ENCODE data around the gene UBN2. TPM values are rescaled to one million over a fixed set of nuclear protein-coding genes. Genes with fewer than 3 reads are reported as not detected.

The UBN2 gene
- total RNA-seq, 1 donor = 9.8 TPM

DNA sequence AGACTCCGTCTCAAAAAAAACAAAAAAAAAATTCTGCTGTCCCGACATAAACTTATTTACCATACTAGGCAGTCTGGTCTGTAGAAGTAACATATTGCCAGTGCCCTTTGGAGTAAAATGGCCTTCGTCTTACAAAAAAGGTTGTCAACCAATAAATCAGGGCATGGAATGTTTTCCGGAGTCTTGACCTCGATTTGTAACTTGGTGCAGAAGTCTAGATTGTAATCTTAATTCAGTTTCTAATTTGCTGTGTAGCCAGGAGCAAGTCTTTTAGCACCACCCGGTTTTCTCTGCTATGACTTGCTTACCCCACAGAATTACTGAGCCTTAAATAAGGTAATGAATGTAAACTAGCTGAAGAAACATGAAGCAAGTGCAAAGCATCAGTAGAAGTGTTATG, 23.2 kb downstream of the UBN2 start:
- H3K36me3 ChIP-seq (ENCODE audit: insufficient read depth, low read length) = peaks cover 30% of the 10 kb centered on the region
- H3K27ac ChIP-seq (ENCODE audit: low read depth, low read length) = no peak overlapping the region
- H3K79me2 ChIP-seq (ENCODE audit: insufficient read depth, low read length) = peaks cover 11% of the 10 kb centered on the region
- TF ChIP-seq, protein P1, sequence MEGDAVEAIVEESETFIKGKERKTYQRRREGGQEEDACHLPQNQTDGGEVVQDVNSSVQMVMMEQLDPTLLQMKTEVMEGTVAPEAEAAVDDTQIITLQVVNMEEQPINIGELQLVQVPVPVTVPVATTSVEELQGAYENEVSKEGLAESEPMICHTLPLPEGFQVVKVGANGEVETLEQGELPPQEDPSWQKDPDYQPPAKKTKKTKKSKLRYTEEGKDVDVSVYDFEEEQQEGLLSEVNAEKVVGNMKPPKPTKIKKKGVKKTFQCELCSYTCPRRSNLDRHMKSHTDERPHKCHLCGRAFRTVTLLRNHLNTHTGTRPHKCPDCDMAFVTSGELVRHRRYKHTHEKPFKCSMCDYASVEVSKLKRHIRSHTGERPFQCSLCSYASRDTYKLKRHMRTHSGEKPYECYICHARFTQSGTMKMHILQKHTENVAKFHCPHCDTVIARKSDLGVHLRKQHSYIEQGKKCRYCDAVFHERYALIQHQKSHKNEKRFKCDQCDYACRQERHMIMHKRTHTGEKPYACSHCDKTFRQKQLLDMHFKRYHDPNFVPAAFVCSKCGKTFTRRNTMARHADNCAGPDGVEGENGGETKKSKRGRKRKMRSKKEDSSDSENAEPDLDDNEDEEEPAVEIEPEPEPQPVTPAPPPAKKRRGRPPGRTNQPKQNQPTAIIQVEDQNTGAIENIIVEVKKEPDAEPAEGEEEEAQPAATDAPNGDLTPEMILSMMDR (IDR thresholded peaks at IDR 0.05; ENCODE audit: extremely low read depth, low read depth, low read length) = no peak
- no peaks in the 10 kb centered on the region for H4K20me1 ChIP-seq (ENCODE audit: insufficient read depth, low read length)
- H3K9me3 ChIP-seq (ENCODE audit: low read depth, low read length) = no peaks in the 10 kb centered on the region
- H3K27me3 ChIP-seq (ENCODE audit: insufficient read depth, low read length) = no peaks in the 10 kb centered on the region
- peaks cover 6% of the 10 kb centered on the region for H3K4me1 ChIP-seq (ENCODE audit: insufficient read depth, low read length)
- no peak for DNase-seq (ENCODE audit: insufficient read length, low spot score, missing footprints)
- no peak overlapping the region for H2AFZ ChIP-seq (ENCODE audit: low read length)
- H3K4me3 ChIP-seq (ENCODE audit: insufficient read depth, low read length) = no peak overlapping the region
- H3K4me2 ChIP-seq (ENCODE audit: insufficient read depth, low read length) = no peak overlapping the region

DNA sequence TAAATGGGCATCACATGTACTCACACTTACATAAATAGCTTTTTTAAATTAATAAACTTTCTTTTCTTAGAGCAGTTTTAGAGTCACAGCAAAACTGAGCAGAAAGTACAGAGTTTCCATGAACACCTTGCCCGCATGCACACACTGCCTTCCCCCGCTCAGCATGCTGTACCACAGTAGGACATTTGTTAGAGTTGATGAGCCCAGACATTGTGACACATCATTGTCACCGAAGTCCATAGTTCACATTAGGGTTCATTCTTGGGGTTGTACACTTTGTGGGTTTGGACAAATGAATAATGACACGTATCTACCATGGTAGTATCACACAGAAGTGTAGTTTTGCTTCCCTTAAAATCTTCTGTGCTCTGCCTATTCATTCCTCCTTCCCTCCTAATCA, 23.7 kb downstream of the UBN2 start:
- Histone ChIP-seq H3K27me3 (ENCODE audit: insufficient read depth, low read length) (no peaks in the 10 kb centered on the region), H3K27ac (ENCODE audit: low read depth, low read length) (no peak overlapping the region), H3K4me1 (ENCODE audit: insufficient read depth, low read length) (peaks cover 6% of the 10 kb centered on the region), H3K36me3 (ENCODE audit: insufficient read depth, low read length) (peaks cover 32% of the 10 kb centered on the region), H3K9me3 (ENCODE audit: low read depth, low read length) (no peaks in the 10 kb centered on the region), H4K20me1 (ENCODE audit: insufficient read depth, low read length) (no peaks in the 10 kb centered on the region), H3K4me2 (ENCODE audit: insufficient read depth, low read length) (no peak overlapping the region), H3K79me2 (ENCODE audit: insufficient read depth, low read length) (peaks cover 9% of the 10 kb centered on the region), H3K4me3 (ENCODE audit: insufficient read depth, low read length) (no peak overlapping the region), H2AFZ (ENCODE audit: low read length) (no peak overlapping the region)
- no peak for DNase-seq (ENCODE audit: insufficient read length, low spot score, missing footprints)
- TF ChIP-seq, protein P1 (IDR thresholded peaks at IDR 0.05; ENCODE audit: extremely low read depth, low read depth, low read length) = no peak

DNA sequence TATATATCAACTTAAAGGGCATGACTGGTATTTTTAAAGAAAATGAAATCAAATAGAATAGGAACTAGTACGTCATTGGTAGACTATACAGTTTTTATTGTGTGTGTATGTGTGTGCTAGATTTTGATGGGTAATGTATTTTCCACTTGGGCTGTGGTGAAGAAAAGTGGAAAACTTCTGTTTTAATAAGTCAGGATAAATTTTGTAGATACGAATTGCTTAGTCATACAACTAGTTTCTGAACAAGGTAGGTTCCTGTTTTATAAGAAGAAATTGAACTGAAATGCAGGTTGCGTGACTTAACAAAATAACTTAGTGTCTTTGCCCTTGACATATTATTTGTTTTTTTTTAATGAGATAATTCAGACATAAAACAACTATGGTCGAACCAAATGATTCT, 24.3 kb downstream of the UBN2 start:
- Histone ChIP-seq H3K4me3 (ENCODE audit: insufficient read depth, low read length) (no peak overlapping the region), H2AFZ (ENCODE audit: low read length) (no peak overlapping the region), H3K4me2 (ENCODE audit: insufficient read depth, low read length) (no peak overlapping the region), H3K9me3 (ENCODE audit: low read depth, low read length) (no peaks in the 10 kb centered on the region), H3K36me3 (ENCODE audit: insufficient read depth, low read length) (peaks cover 32% of the 10 kb centered on the region), H4K20me1 (ENCODE audit: insufficient read depth, low read length) (no peaks in the 10 kb centered on the region), H3K4me1 (ENCODE audit: insufficient read depth, low read length) (peaks cover 6% of the 10 kb centered on the region), H3K27me3 (ENCODE audit: insufficient read depth, low read length) (no peaks in the 10 kb centered on the region), H3K27ac (ENCODE audit: low read depth, low read length) (no peak overlapping the region), H3K79me2 (ENCODE audit: insufficient read depth, low read length) (peaks cover 7% of the 10 kb centered on the region)
- TF ChIP-seq, protein P1 (IDR thresholded peaks at IDR 0.05; ENCODE audit: extremely low read depth, low read depth, low read length) = no peak
- no peak for DNase-seq (ENCODE audit: insufficient read length, low spot score, missing footprints)

DNA sequence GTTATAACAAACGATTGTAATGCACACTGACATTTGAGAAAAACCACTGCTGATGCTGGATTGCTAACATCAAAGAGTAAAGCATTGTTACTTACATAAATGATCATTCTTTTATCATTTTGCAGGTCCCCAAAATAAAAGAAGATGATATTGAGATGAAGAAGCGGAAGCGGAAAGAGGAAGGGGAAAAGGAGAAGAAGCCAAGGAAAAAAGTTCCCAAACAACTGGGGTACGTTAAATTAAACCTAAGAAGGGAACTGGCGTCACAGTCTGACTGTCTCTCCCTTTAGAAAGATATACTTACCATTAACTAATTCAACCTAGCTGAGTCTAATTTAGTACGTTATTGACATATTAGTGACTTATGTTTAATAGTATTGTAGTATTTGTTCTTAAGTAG, 28.1 kb downstream of the UBN2 start:
- H3K4me1 ChIP-seq (ENCODE audit: insufficient read depth, low read length) = no peaks in the 10 kb centered on the region
- no peaks in the 10 kb centered on the region for H3K9me3 ChIP-seq (ENCODE audit: low read depth, low read length)
- no peak overlapping the region for H3K4me3 ChIP-seq (ENCODE audit: insufficient read depth, low read length)
- no peaks in the 10 kb centered on the region for H3K79me2 ChIP-seq (ENCODE audit: insufficient read depth, low read length)
- H4K20me1 ChIP-seq (ENCODE audit: insufficient read depth, low read length) = no peaks in the 10 kb centered on the region
- no peak overlapping the region for H3K27ac ChIP-seq (ENCODE audit: low read depth, low read length)
- no peaks in the 10 kb centered on the region for H3K27me3 ChIP-seq (ENCODE audit: insufficient read depth, low read length)
- H3K4me2 ChIP-seq (ENCODE audit: insufficient read depth, low read length) = no peak overlapping the region
- no peak overlapping the region for H2AFZ ChIP-seq (ENCODE audit: low read length)
- peaks cover 42% of the 10 kb centered on the region for H3K36me3 ChIP-seq (ENCODE audit: insufficient read depth, low read length)
- no peak for DNase-seq (ENCODE audit: insufficient read length, low spot score, missing footprints)
- TF ChIP-seq, protein P1 (IDR thresholded peaks at IDR 0.05; ENCODE audit: extremely low read depth, low read depth, low read length) = no peak

All from osteoblast (primary cell).